Stimulated activated CD4-positive, alpha-beta T cell treated with anti-CD3 and anti-CD28 coated beads, Interleukin-12 subunit alpha, Interleukin-12 subunit beta, amount 100 ng/mL, for 4 hours (primary cell): ENCODE data around the gene LMOD1.
"Not testable (repeated sequence)": the region's sequence is repeated elsewhere in the genome, so short reads cannot be mapped to it uniquely, and the experiment has no call there.

Source experiments
- DNase-seq: peaks from one replicate; pipeline ENCODE4 v3.0.0-alpha.2; 2020

The LMOD1 gene

DNA sequence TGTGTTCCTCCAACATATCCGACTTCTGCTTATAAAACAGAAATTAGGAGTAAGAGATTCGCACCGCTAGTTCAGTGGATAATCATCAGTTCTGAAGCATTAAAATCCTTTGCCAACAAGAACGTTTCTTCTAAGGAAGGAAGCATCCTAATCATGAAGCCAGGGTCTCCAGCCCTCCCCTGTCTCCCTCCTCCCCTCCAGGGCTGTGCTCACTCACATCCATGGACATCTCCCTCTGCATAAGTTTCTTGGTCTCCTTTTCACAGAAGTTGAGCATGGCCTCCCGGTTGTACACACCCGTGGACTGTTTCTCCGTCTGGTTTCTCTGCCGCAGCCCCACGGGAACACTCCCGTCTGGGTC, 505 bp downstream of the LMOD1 start:
- no peak for DNase-seq

DNA sequence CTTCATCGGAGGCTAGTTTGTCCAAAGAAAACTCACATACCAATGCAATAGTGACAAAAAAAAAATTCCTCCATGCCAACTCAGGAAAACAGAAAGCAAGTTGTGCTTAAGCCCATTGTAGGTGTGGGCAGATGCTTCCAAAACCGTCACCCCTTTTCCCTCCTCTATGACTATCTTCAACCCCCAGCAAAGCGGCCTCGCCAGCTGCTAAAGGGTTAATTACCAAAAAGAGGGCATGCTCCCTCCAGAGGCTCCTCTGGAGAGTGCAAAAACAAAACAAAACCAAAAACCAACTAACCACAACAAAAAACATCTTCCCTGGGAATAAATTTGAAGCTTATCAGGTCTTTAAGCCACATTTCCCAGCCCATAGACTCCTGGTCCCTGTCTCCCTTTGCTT, 1.2 kb downstream of the LMOD1 start:
- no peak for DNase-seq

DNA sequence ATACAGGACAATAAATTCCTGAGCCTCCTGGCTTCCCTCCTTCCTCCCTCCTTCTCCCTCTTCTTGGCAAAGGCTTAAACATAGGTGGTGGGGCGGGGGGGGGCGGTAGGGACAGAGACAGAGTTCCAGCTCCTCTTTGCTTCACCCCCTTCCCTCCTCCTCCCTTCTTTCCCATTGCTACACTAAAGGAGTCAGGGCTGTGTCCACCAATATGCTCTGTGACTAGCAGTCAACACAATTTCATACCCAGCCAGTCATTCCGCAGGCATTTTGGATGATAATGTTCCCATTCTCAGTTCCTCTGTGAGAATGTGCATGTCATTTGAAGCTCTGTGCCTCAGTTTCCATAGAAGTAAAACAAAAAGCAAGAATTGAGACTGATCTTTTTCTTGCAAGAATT, 1.7 kb downstream of the LMOD1 start:
- DNase-seq, result no peak

DNA sequence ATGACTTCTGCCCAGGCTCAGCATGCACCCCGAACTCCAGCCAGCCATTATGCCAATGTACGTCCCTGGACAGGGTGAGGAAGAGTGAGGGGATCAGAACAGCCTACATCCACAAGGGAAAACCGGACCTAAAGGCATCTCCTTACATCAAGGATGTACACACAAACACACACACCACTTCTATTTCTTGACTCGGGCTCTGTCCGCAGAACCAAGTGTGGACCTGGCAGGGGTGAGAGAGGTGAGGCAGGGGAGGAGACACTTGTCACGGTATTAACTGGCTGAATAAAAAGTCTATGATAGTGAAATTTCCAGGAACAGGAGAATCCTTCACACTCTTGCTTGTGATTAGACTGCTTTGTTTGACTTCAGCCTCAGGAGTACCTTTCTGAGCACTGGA, 2.3 kb downstream of the LMOD1 start:
- DNase-seq, result no peak

DNA sequence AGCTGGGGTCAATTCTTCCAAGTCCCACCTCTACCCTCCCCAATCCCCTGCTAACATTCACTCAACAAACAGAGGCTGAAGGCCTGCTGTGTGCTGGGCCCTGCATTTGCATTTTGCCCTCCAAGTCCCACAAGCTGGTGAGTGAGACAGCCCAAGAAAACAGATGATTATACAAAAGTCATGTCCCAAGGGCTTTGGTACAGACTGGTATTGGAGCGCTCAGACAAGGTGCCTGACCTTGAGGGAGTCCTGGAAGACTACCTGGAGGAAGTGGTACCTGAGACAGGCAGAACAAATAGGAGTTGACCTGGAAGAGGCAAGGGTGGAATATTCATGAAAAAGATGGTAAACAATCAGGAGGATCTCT, 4.2 kb downstream of the LMOD1 start:
- no peak for DNase-seq

DNA sequence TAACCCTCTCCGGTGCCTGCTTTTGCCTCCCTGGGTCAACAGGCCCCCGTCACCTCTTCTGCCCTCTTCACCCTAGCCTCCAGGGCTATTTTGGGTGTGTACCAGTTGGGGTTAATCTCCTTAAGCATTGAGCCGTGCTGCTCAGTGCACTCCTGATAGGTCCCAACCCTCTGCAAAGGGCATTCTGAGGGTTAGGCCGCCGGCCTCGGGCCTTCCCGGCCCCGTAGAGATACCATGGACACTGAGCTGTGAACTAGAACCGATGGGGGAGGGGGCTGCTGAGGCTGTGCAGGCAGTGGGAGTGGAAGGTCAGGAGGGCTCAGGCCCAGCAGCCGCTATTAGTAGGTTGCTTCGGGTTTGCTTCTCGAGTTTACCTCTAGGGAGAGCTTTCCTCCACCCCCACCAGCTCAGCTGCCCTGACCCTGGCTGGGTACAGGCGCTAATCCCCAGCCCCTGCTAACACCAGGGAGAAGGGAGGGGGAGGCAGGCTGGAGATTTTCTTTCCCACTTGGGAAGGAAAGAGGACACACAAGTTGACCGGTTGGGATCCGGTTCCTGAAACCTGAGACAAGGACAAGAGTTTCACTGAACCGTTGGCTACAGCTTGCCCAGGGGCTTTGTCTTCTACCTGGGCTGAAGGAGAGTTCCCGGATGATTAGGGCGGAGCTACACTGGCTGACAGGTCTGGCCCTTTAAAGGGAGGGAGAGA, 4.8 kb downstream of the LMOD1 start:
- no peak for DNase-seq

DNA sequence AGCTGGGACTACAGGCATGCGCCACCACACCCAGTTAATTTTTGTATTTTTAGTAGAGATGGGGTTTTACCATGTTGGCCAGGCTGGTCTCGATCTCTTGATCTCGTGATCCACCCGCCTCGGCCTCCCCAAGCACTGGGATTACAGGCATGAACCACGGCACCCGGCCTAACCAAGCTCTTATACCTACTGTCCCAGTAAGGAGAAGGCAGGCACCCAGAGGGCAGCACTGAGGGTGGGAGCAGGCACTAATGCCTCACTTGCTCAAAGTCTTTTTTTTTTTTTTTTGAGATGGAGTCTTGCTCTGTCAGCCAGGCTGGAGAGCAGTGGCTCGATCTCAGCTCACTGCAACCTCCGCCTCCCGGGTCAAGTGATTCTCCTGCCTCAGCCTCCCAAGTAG, 6.0 kb downstream of the LMOD1 start:
- not testable (repeated sequence) for DNase-seq

DNA sequence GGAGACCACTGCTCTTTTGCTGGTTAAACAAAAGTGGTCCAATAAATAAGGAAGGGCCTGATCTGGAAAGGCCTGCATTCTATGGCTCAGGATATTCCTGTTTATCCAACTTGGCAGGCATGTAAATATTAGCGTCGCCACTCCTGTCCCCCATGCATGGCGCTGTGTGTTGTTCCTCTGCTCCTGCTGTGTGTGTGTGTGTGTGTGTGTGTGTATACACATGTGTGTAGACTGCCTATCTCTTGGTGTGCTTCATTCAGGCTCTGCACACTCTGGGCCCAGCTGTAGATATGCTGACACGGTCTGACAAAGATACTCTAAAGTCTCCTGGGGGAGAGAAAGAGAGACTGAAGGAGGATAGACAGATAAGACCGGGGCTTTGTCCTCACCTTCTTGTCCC, 6.8 kb downstream of the LMOD1 start:
- DNase-seq, result no peak

DNA sequence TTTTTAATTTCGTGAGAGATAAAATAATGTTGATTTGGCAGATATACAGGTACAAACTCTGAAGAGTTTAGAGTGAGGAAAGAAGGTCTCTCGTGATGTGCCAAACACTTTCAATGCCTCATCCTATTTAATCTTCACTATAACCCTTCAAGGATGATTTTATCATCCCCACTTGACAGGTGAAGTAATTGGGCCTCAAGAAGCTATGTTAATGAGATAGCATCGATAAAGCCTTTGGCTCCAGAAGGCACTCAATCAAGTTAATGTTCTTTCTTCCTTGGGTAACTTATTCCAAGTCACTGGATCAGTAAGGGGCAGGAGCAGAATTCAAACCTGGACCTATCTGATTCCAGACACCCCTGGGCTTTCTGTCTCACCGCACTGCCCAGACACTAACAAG, 7.2 kb downstream of the LMOD1 start:
- no peak for DNase-seq

DNA sequence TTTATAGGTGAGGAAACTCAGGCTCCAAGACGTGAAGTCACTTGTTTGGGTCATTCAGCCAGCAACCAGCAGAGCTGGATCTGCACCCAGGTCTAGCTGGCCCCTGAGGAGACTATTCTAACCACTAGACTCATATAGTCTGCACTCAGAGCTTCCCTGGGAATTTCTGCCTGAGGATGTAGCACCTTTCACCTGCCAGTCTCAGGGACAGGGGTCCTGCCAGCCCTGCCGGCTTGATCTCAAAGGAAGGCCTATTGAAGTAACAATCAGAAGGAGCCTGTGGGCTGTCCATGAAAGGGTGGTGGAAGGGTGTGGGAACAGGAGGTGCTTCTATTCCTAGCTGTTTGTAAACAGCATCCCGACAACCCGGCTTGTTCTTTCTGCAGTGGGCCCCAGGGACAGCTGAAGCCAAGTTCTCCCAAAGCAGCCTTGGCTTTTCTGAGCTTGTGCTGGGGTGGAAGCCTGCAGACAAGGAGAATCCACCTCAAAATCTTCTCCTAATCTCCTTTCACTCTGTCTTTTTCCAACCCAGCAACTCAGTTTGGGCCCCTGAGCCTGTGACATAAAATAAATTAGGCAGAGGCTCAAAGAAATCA, 7.8 kb downstream of the LMOD1 start:
- DNase-seq, result no peak

DNA sequence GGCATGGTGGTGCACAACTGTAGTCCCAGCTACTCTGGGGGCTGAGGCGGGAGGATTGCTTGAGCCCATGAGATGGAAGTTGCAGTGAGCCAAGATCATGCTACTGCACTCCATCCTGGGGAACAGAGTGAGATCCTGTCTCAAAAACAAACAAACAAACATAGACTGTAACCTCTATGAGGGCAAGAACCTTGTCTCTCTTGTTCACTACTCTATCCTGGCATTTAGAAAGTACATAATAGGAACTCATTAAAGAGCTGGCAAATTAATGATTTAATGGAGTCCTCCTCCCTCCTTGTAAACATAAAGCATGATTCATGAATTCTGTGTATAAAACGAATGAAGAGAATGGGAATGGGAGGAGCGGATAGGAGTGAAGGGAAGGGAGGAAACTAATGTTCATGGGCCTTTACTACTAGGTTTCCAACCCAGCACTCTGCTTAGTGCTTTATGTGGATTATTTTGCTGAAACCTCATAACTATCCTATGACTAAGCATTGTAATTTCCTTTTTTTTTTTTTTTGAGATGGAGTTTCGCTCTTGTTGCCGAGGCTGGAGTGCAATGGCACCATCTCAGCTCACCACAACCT, 8.6 kb downstream of the LMOD1 start:
- no peak for DNase-seq

DNA sequence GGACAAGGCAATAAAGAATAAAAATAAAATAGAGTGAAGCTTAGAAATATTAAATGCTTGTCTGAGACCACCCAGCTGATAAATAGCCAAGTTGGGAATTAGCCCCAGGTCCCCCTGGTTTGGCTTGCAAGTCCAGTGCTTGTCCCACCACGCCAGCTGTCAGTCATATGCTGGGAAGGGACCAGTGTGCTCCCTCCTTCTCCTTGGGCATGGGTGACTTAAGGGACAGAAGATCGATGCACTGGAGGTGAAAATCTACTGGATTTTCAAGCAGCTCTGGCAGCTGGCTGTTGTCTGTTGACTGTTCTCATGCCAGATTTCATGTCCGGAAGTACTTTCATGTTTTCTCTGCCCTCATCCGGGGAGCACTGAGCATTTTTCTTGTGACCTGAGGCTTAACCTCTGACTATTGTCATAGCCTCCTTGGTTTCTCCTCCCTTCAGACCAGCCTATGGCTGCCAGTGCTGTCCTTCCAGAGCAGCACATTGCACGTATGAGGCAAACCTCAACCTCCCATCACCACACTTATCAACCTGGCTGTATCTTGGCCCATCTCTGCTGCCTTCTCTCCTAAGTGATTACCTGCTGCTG, 12.4 kb downstream of the LMOD1 start:
- DNase-seq, result no peak

DNA sequence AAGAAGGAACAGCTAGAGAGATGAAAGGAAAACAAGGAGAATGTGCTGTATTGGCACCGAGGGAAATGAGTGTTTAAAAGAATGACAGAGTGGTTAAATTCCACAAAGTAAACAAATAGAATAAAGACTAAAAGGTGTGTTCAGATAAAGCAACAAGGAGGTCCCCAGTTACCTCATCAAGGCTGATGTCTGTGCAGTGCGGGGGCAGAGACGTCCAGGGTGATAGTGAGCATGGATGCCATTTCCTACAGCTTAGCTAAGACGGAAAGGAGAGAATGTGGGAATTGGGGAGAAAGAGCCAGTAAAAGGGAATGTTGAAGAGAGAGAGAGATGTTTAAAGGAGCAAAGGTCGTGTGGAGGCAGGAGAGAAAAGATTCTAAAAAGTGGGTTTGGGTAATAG, 15.5 kb downstream of the LMOD1 start:
- DNase-seq, result no peak

DNA sequence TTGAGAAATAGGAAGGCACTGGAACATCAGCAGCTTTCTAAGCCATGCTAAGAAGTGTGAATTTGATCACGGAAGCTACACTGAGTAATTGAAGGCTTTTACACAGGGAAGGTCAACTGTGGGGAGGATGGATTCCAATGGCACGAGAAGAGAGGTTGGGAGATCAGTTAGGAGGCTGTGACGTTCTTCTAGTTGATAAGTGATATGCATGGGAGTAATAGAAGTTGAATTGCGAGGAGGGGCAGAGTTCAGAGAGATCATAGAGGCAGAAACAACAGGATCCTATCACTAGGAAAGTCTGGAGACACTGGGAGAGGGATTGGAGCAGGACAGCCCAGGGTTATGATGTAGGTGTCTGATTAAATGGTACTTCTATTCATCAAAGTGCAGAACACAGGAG, 16.2 kb downstream of the LMOD1 start:
- no peak for DNase-seq

DNA sequence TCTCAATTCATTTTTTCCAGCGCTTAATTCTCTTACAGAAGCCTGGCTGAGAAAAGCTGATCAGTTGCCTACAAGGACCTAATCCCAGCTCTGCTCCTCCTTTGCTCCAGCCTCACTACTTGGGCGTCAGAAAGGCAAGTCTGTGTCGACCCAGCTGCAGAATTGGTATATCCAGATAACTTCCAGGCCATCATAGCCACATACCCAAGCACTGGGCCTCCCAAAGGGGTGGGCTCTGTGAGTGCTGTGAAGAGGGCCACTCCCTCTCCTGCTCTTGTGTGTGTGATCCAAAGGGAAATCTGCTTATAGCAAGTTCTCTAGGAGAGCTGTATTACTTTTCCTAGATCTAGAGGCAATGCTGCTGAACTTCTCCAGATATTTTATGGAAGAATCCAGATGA, 18.1 kb downstream of the LMOD1 start:
- no peak for DNase-seq

DNA sequence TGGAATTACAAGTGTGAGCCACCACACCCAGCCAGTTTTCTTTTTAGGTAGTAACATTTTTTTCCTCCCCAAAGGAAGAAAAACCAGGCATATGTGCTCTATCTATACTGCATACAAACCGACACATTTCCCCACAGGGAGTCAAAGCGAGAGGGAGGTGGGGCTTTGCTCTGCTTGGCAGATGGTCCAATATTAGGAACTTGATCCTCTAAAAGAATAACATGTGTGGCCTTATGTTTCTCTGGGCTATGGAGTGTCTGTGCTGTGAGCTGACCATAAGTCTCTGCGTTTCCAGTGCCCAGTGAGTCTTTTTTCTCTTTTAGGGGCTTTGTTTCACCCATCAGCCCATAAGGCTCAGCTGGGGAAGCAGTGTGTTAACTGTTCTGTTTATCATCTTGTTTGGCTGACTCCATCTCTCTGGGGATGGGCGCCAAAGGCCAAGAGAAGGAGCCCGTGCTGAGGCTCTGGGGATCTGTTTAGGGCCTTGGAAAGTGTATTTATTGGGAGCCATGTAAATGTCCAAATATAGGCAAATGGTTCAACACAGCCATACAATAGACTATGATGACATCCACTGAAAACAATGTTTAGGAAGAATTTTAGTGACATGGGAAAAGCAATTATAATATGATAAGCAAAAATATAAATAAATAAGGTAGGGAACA, 20.2 kb downstream of the LMOD1 start:
- no peak for DNase-seq

DNA sequence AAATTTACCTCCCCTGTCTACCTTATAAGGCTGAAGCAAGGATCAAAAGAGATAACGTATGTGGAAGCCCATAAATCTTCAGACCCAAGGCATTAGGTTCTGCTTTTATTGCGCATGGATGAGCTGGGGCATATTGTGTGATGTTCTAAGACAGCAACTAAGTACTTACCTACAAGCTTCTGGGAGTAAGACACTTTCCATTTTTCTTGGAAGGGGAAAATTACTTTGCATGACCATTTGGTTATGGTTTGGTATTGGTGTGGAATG, 21.1 kb downstream of the LMOD1 start:
- DNase-seq, result no peak

DNA sequence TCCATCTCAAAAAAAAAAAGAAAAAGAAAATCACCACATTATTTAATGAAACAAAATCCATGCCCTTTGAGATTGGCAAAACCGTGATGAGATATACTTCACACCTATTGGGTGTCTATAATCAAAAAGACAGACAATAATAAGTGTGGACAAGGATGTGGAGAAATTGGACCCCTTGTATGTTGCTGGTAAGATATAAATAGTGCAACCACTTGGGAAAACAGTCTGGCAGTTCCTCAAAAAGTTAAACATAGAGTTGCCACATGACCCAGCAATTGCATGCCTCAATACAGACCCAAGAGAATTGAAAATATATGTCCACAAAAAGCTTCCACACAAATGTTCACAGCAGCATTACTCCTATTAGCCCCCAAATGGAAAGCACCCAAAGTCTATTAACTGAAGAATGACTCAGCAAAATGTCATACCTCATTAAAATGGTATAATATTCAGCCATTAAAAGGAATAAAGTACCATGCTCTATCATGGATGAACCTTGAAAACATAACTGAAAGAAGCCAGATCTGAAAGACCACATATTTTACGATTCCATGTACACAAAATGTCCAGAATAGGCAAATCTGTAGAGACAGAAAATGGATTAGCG, 24.3 kb downstream of the LMOD1 start:
- DNase-seq, result no peak

DNA sequence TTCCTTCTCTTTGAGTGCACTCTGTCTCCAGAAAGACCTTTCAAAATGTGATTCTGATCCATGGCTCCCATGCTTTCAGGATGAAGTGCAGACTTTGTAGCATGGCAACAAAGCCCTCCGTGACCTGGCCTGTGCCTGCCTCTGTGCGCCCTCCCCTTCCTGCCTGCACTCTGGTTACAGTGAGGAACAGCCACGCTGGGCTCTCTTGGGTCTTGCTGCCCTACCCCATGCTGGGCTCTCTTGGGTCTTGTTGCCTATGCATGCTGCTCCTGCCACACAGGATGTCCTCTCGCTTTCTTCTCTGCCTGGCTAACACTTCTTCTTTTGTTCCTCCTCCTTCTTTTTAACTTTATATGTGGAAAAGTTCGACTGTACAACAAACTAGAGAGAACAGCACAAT, 28.0 kb downstream of the LMOD1 start:
- DNase-seq, result no peak

DNA sequence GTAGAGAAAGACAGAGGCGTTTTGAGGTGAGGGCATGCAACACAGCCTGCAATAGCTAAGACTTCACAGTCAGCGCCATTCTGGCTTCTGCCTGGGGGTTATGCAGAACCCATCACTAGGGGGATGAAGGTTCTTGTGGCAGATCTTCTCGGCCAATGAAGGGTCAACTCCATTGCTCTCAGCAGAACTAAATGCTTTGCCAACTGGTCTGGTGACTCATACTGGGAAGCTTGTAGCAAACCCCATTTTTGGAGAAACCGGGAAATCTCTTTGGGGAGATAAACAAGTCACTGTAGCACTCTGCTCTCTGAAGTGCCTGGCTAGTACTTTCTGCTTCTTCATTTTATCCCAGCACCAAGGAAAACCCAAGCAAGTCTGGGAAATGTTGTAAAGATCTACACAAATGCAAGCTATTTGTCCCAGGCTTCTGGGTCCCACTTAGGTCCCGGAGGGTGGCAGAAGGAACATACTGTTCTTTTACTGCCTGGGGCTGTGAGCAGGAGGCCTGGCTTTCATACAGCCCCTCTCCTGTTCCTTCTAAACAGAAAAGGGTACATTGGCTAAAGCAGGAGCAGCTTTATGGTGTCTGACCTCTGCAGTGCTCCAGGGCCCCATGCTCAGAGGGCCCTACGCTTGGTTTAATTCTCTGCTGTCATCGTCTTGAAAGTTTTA, 28.9 kb downstream of the LMOD1 start:
- DNase-seq, result no peak

DNA sequence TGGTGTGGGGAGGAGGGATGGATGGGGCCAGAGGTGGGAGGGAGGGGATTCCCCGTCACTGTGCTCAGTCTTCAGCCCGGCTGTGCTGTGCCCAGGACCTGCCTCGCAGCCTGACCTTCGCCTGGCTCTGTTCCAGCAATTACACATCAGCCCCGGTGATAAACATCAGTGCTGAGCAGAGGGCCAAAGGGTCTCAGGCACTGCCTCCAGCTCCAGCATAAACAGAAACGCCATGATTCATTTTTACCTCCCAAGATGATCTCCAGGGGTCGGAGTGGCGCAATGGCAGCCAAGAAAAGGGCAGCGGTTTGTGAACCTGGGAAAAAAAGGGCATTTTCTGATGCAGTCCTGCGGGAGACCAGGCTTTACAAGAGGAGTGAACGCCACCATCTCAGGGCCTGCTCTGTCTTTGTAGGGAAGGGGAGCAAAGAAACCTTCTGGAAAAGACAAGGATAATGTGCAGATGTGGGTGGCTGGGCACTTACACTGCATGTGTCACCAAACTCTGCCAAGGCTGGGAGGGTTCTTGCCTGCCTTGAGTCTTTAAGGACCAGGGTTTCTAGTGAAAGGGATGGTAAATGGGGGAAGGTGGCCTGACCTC, 29.6 kb downstream of the LMOD1 start:
- DNase-seq, result no peak

DNA sequence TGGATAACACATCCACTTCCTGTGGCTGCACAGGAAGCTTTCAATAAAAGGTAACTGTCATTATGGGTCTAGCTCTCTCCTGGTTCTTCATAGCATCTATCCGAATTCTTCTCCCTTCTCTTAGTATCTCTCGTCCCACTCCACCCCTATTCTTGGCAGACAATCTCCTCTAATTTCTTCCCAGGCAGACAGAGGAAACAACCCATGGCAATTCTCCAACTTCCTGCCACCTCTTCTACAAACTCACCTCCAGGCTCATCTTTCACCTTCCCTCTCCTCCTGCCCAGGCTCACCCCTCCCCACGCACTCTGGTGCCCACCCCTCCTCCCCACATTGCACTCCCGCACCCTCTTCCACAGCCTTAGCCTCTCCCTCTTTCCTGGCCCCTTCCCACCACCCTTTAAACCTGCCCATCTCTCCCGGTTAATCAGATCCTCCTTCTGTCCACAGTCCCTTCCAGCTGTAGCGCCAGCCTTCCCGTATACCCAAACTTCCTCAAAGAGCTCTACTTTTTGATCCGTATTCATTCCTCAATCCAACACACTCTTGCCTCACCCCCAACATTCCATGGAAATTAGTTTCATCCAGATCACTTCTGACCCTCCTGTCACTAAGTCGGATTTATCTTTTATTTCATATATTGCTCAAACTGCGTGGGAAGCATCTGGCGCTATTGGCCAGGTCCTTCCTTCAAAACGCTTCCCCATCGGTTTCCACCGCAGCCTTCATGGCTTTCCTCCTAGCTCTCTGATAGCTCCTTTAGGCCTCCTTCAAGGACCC, 31.7 kb downstream of the LMOD1 start:
- DNase-seq, result no peak
